ENCODE measurements around the gene FXYD5. TPM values are rescaled to one million over a fixed set of nuclear protein-coding genes. Genes with fewer than 3 reads are reported as not detected.

Gene FXYD5
- total RNA-seq, 1 experiment from 2014 or later: 100 TPM

- no peak overlapping the region for H3K14ac ChIP-seq (ENCODE audit: insufficient read depth, low read length)
- H3K4me3 Mint-ChIP-seq: peak overlapping the region; percentile 66 to 87
- peaks cover 39 to 56% of the 10 kb centered on the region in 2 experiments for H3K4me1 Mint-ChIP-seq
- no peaks in the 10 kb centered on the region for H4K20me1 ChIP-seq (ENCODE audit: control insufficient read depth, insufficient read depth, insufficient read length)
- H2BK120ac ChIP-seq (ENCODE audit: low read depth, low read length, poor library complexity, severe bottlenecking): no peak overlapping the region
- H3K27me3 ChIP-seq (ENCODE audit: insufficient read depth, low read length): no peaks in the 10 kb centered on the region; the same call in 1 of the 2 replicates
- no peaks in the 10 kb centered on the region for H3K79me1 ChIP-seq (ENCODE audit: insufficient read depth, low read depth, low read length, poor library complexity, severe bottlenecking)
- no peaks in the 10 kb centered on the region for H3K79me2 ChIP-seq (ENCODE audit: insufficient read depth, low read length)
- no peak overlapping the region for H4K5ac ChIP-seq (ENCODE audit: insufficient read length, low read depth, low read length)
- no peak overlapping the region for H2BK20ac ChIP-seq (ENCODE audit: low read depth, low read length, poor library complexity, severe bottlenecking)
- no peak overlapping the region for H4K91ac ChIP-seq (ENCODE audit: insufficient read length, low read depth, low read length)
- no peak overlapping the region for H2BK15ac ChIP-seq (ENCODE audit: low read depth, low read length)
- H3K23ac ChIP-seq (ENCODE audit: insufficient read length, low read depth, low read length): no peak overlapping the region
- no peak overlapping the region for H2AFZ ChIP-seq (ENCODE audit: low read length)
- peaks cover 2% of the 10 kb centered on the region; the same call in 1 of the 2 replicates for H3K4me1 ChIP-seq (ENCODE audit: insufficient read depth, low read length)
- peak overlapping the region; percentile 82 for H3K4me2 ChIP-seq (ENCODE audit: insufficient read depth, insufficient read length, low read length)
- TF ChIP-seq CTCF (conservative IDR thresholded peaks at IDR 0.05): peak; percentile 43; the same call in 2 of the 3 replicates
- H3K9me3 ChIP-seq (ENCODE audit: control insufficient read depth, low read depth, low read length): no peaks in the 10 kb centered on the region
- no peak overlapping the region for H3K18ac ChIP-seq (ENCODE audit: insufficient read length, low read depth, low read length)
- H3K27me3 Mint-ChIP-seq (ENCODE audit: low read depth): peaks cover 52% of the 10 kb centered on the region
- no peak overlapping the region for H2BK12ac ChIP-seq (ENCODE audit: insufficient read length, low read depth, low read length)
- DNase-seq: peak; percentile 98
- H3K27ac Mint-ChIP-seq: no peak overlapping the region; a peak in 1 of 7 replicates
- no peak overlapping the region for H2AK5ac ChIP-seq (ENCODE audit: insufficient read length, low read length)
- H3T11ph ChIP-seq (ENCODE audit: low read length): no peak overlapping the region
- H3K9me3 Mint-ChIP-seq: no peaks in the 10 kb centered on the region
- H4K8ac ChIP-seq (replicated peaks; ENCODE audit: insufficient read length, low read depth, low read length): no peak overlapping the region
- no peak overlapping the region for H3K56ac ChIP-seq (ENCODE audit: insufficient read length, low read depth, low read length)
- H3K9ac ChIP-seq (ENCODE audit: extremely low read depth, insufficient read length, low read length): no peak overlapping the region
- no peak overlapping the region for H2BK5ac ChIP-seq (ENCODE audit: insufficient read length, low read length)
- H3K23me2 ChIP-seq (ENCODE audit: insufficient read length, low read depth, low read length, poor library complexity, severe bottlenecking): peaks cover 24% of the 10 kb centered on the region
- no CpG with 5 or more reads among the region's 48 CpGs for WGBS (ENCODE audit: extremely low coverage, insufficient read length, low lambda C conversion rate)
- no peak overlapping the region for H3K4ac ChIP-seq (ENCODE audit: low read depth, low read length)
- no peak overlapping the region for H3K27ac ChIP-seq (ENCODE audit: insufficient read length, low read depth, low read length)
- peaks cover 0 to 6% (median 3%) of the 10 kb centered on the region in 3 experiments; a peak in 1 of 7 replicates for H3K36me3 Mint-ChIP-seq (ENCODE audit: insufficient read depth in 1 of 3, low read depth in 3 of 3)
These were observed 13.3 kb upstream of the FXYD5 start for GRCh38 chr19:35140962-35141836.
